ENCODE measurements around the gene LETMD1. TPM values are rescaled to one million over a fixed set of nuclear protein-coding genes. Genes with fewer than 3 reads are reported as not detected.
"Not testable (repeated sequence)": the region's sequence is repeated elsewhere in the genome, so short reads cannot be mapped to it uniquely, and the experiment has no call there.

The LETMD1 gene
- total RNA-seq: 10 to 100 TPM; 74.8 to 90.2 TPM

- Mint-ChIP-seq H3K27ac (peak within 1 kb of the TSS; percentile 95), H3K4me3 (peak within 1 kb of the TSS; percentile 98), H3K4me1 (peaks cover 16% of the 10 kb centered on the region), H3K27me3 (no peaks in the 10 kb centered on the region), H3K36me3 (ENCODE audit: low read depth) (peaks cover 47% of the 10 kb centered on the region), H3K9me3 (no peaks in the 10 kb centered on the region)
- ATAC-seq (replicated peaks): peak; percentile 98
Observed at GRCh38 chr12:51047655-51048540, at the start of gene LETMD1. Gene LETMD1, plus strand, starts transcription at chr12:51048327. Its CDS starts 30 bp downstream, at chr12:51048357.

GRCh38 chr12:50999093-50999492, 49.0 kb upstream of the LETMD1 start:
- Mint-ChIP-seq H3K9me3 (no peaks in the 10 kb centered on the region), H3K27ac (peak overlapping the region; percentile 38), H3K4me1 (peaks cover 12% of the 10 kb centered on the region), H3K4me3 (peak overlapping the region; percentile 18), H3K36me3 (ENCODE audit: low read depth) (peaks cover 97% of the 10 kb centered on the region), H3K27me3 (no peaks in the 10 kb centered on the region)
- peak; percentile 23 for ATAC-seq (replicated peaks)

GRCh38 chr12:51000245-51000644, 47.9 kb upstream of the LETMD1 start:
- H3K9me3 Mint-ChIP-seq: no peaks in the 10 kb centered on the region

GRCh38 chr12:51001799-51002198, 46.3 kb upstream of the LETMD1 start:
- no peaks in the 10 kb centered on the region for H3K9me3 Mint-ChIP-seq
- ATAC-seq (replicated peaks): no peak
- no peaks in the 10 kb centered on the region for H3K27me3 Mint-ChIP-seq
- peaks cover 97% of the 10 kb centered on the region for H3K36me3 Mint-ChIP-seq (ENCODE audit: low read depth)
- no peak overlapping the region for H3K27ac Mint-ChIP-seq
- H3K4me1 Mint-ChIP-seq: peaks cover 6% of the 10 kb centered on the region
- no peak overlapping the region for H3K4me3 Mint-ChIP-seq

More at GRCh38 chr12:51000245-51000644, 47.9 kb upstream of the LETMD1 start:
- ATAC-seq (replicated peaks): peak; percentile 70
- Mint-ChIP-seq H3K36me3 (ENCODE audit: low read depth) (peaks cover 97% of the 10 kb centered on the region), H3K4me3 (no peak overlapping the region), H3K27ac (peak overlapping the region; percentile 9), H3K27me3 (no peaks in the 10 kb centered on the region), H3K4me1 (peaks cover 6% of the 10 kb centered on the region)

- no peak for ATAC-seq (replicated peaks)
- Mint-ChIP-seq H3K4me1 (peaks cover 5% of the 10 kb centered on the region), H3K27me3 (no peaks in the 10 kb centered on the region), H3K4me3 (no peak overlapping the region), H3K9me3 (no peaks in the 10 kb centered on the region), H3K27ac (peak overlapping the region; percentile 51), H3K36me3 (ENCODE audit: low read depth) (peaks cover 98% of the 10 kb centered on the region)
Observed at GRCh38 chr12:51004504-51004903, 43.6 kb upstream of the LETMD1 start.

GRCh38 chr12:51005030-51005429, 43.1 kb upstream of the LETMD1 start:
- ATAC-seq (replicated peaks): no peak
- Mint-ChIP-seq H3K27ac (peak overlapping the region; percentile 51), H3K27me3 (no peaks in the 10 kb centered on the region), H3K36me3 (ENCODE audit: low read depth) (peaks cover 93% of the 10 kb centered on the region), H3K4me1 (peaks cover 5% of the 10 kb centered on the region), H3K4me3 (no peak overlapping the region), H3K9me3 (no peaks in the 10 kb centered on the region)

- Mint-ChIP-seq H3K9me3 (no peaks in the 10 kb centered on the region), H3K4me1 (peaks cover 9% of the 10 kb centered on the region), H3K27ac (no peak overlapping the region), H3K27me3 (no peaks in the 10 kb centered on the region), H3K36me3 (ENCODE audit: low read depth) (peaks cover 86% of the 10 kb centered on the region), H3K4me3 (no peak overlapping the region)
- no peak for ATAC-seq (replicated peaks)
Observed at GRCh38 chr12:51005671-51006070, 42.5 kb upstream of the LETMD1 start.

GRCh38 chr12:51008329-51009055, 39.6 kb upstream of the LETMD1 start:
- Mint-ChIP-seq H3K27ac (peak overlapping the region; percentile 86), H3K4me1 (peaks cover 24% of the 10 kb centered on the region), H3K27me3 (no peaks in the 10 kb centered on the region), H3K36me3 (ENCODE audit: low read depth) (peaks cover 58% of the 10 kb centered on the region), H3K4me3 (peak overlapping the region; percentile 68), H3K9me3 (no peaks in the 10 kb centered on the region)
- no peak for ATAC-seq (replicated peaks)

GRCh38 chr12:51009056-51009440, 39.1 kb upstream of the LETMD1 start:
- Mint-ChIP-seq H3K27ac (peak overlapping the region; percentile 86), H3K36me3 (ENCODE audit: low read depth) (peaks cover 53% of the 10 kb centered on the region), H3K27me3 (no peaks in the 10 kb centered on the region), H3K4me1 (peaks cover 24% of the 10 kb centered on the region), H3K4me3 (peak overlapping the region; percentile 68), H3K9me3 (no peaks in the 10 kb centered on the region)
- ATAC-seq (replicated peaks): peak; percentile 86

GRCh38 chr12:51011955-51012354, 36.2 kb upstream of the LETMD1 start:
- Mint-ChIP-seq H3K4me3 (peak overlapping the region; percentile 57), H3K9me3 (no peaks in the 10 kb centered on the region), H3K27me3 (no peaks in the 10 kb centered on the region), H3K27ac (peak overlapping the region; percentile 51), H3K36me3 (ENCODE audit: low read depth) (peaks cover 24% of the 10 kb centered on the region), H3K4me1 (peaks cover 24% of the 10 kb centered on the region)
- no peak for ATAC-seq (replicated peaks)

- peak overlapping the region; percentile 51 for H3K27ac Mint-ChIP-seq
- ATAC-seq (replicated peaks): peak; percentile 30
- H3K4me1 Mint-ChIP-seq: peaks cover 30% of the 10 kb centered on the region
- peak overlapping the region; percentile 57 for H3K4me3 Mint-ChIP-seq
- no peaks in the 10 kb centered on the region for H3K27me3 Mint-ChIP-seq
- peaks cover 16% of the 10 kb centered on the region for H3K36me3 Mint-ChIP-seq (ENCODE audit: low read depth)
- H3K9me3 Mint-ChIP-seq: no peaks in the 10 kb centered on the region
Observed at GRCh38 chr12:51012570-51013236, 35.4 kb upstream of the LETMD1 start.

GRCh38 chr12:51013441-51013840, 34.7 kb upstream of the LETMD1 start:
- Mint-ChIP-seq H3K36me3 (ENCODE audit: low read depth) (peaks cover 9% of the 10 kb centered on the region), H3K4me1 (peaks cover 30% of the 10 kb centered on the region), H3K4me3 (peak overlapping the region; percentile 57), H3K27me3 (no peaks in the 10 kb centered on the region), H3K9me3 (no peaks in the 10 kb centered on the region), H3K27ac (peak overlapping the region; percentile 51)
- no peak for ATAC-seq (replicated peaks)

GRCh38 chr12:51014467-51014866, 33.7 kb upstream of the LETMD1 start:
- H3K4me1 Mint-ChIP-seq: peaks cover 24% of the 10 kb centered on the region
- H3K9me3 Mint-ChIP-seq; ATAC-seq (replicated peaks); H3K27ac Mint-ChIP-seq; H3K4me3 Mint-ChIP-seq; H3K36me3 Mint-ChIP-seq (ENCODE audit: low read depth); H3K27me3 Mint-ChIP-seq: not testable (repeated sequence)

- Mint-ChIP-seq H3K27ac (no peak overlapping the region), H3K9me3 (no peaks in the 10 kb centered on the region), H3K4me1 (peaks cover 20% of the 10 kb centered on the region), H3K36me3 (ENCODE audit: low read depth) (peaks cover 8% of the 10 kb centered on the region), H3K4me3 (no peak overlapping the region), H3K27me3 (no peaks in the 10 kb centered on the region)
- ATAC-seq (replicated peaks): no peak
Observed at GRCh38 chr12:51017452-51017851, 30.7 kb upstream of the LETMD1 start.
